H1 (cell line): ENCODE measurements around the gene TPD52L1. TPM values are rescaled to one million over a fixed set of nuclear protein-coding genes. Genes with fewer than 3 reads are reported as not detected.

Experiments used
- polyA plus RNA-seq, 7 experiments: library from polyadenylated mRNA; depleted of rRNA in 3 of 7; stranded (reverse) in 5 of 7; unstranded in 2 of 7; fragments of >200 nt in 5 of 7; fragments of 200-250 nt in 2 of 7; gene quantifications; 1 replicate in 5 of 7; 2 replicates in 1 of 7; 4 replicates in 1 of 7; pipeline versions ENCODE4 v1.2.1 to v1.2.3, GENCODE V29; 2011 to 2013; ENCODE audit warnings: missing spikeins in 2 of 7, mixed read lengths in 2 of 7
- total RNA-seq: library from RNA; stranded (reverse); fragmentation: NEBNext Ultra II Directional; extraction: Animal tissue kit (Norgen Biotek cat#: 25700); gene quantifications from 2 replicates; pipeline ENCODE4 v1.2.1, GENCODE V29; 2021
- TF ChIP-seq, protein P1 (sequence below): fragments of 300-600 bp; sonication (generic); IDR thresholded peaks from 2 replicates; pipeline ENCODE4 v1.7.1; 2012; ENCODE audit warnings: low read length, moderate library complexity, mild to moderate bottlenecking, inconsistent platforms; ENCODE audit not compliant: insufficient replicate concordance

The TPD52L1 gene
- total and polyA plus RNA-seq, 2 of the 8 experiments (the other 6 are each of a cell fraction or from before 2014, with no cell fraction given) = 7.4 to 14.2 TPM

DNA sequence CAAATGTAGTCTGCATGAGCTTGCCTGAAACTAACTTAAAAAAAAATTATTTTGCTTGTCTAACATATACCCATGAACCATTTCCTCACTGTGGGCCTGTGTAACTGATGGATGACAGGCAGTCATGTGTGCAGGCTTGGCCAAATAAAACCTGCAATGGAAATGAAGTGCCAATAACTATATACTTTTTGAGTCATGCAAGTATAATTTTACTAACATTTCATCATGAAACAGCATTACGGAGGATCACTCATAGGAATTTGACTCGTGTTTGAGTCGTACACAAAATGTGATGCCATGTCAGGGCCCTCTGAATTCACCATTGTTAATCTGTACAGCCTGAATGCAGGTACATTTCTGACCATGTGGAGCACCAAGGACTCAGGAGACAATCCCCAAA lies 101.6 kb downstream of the TPD52L1 start (continued):
- TF ChIP-seq, protein P1, sequence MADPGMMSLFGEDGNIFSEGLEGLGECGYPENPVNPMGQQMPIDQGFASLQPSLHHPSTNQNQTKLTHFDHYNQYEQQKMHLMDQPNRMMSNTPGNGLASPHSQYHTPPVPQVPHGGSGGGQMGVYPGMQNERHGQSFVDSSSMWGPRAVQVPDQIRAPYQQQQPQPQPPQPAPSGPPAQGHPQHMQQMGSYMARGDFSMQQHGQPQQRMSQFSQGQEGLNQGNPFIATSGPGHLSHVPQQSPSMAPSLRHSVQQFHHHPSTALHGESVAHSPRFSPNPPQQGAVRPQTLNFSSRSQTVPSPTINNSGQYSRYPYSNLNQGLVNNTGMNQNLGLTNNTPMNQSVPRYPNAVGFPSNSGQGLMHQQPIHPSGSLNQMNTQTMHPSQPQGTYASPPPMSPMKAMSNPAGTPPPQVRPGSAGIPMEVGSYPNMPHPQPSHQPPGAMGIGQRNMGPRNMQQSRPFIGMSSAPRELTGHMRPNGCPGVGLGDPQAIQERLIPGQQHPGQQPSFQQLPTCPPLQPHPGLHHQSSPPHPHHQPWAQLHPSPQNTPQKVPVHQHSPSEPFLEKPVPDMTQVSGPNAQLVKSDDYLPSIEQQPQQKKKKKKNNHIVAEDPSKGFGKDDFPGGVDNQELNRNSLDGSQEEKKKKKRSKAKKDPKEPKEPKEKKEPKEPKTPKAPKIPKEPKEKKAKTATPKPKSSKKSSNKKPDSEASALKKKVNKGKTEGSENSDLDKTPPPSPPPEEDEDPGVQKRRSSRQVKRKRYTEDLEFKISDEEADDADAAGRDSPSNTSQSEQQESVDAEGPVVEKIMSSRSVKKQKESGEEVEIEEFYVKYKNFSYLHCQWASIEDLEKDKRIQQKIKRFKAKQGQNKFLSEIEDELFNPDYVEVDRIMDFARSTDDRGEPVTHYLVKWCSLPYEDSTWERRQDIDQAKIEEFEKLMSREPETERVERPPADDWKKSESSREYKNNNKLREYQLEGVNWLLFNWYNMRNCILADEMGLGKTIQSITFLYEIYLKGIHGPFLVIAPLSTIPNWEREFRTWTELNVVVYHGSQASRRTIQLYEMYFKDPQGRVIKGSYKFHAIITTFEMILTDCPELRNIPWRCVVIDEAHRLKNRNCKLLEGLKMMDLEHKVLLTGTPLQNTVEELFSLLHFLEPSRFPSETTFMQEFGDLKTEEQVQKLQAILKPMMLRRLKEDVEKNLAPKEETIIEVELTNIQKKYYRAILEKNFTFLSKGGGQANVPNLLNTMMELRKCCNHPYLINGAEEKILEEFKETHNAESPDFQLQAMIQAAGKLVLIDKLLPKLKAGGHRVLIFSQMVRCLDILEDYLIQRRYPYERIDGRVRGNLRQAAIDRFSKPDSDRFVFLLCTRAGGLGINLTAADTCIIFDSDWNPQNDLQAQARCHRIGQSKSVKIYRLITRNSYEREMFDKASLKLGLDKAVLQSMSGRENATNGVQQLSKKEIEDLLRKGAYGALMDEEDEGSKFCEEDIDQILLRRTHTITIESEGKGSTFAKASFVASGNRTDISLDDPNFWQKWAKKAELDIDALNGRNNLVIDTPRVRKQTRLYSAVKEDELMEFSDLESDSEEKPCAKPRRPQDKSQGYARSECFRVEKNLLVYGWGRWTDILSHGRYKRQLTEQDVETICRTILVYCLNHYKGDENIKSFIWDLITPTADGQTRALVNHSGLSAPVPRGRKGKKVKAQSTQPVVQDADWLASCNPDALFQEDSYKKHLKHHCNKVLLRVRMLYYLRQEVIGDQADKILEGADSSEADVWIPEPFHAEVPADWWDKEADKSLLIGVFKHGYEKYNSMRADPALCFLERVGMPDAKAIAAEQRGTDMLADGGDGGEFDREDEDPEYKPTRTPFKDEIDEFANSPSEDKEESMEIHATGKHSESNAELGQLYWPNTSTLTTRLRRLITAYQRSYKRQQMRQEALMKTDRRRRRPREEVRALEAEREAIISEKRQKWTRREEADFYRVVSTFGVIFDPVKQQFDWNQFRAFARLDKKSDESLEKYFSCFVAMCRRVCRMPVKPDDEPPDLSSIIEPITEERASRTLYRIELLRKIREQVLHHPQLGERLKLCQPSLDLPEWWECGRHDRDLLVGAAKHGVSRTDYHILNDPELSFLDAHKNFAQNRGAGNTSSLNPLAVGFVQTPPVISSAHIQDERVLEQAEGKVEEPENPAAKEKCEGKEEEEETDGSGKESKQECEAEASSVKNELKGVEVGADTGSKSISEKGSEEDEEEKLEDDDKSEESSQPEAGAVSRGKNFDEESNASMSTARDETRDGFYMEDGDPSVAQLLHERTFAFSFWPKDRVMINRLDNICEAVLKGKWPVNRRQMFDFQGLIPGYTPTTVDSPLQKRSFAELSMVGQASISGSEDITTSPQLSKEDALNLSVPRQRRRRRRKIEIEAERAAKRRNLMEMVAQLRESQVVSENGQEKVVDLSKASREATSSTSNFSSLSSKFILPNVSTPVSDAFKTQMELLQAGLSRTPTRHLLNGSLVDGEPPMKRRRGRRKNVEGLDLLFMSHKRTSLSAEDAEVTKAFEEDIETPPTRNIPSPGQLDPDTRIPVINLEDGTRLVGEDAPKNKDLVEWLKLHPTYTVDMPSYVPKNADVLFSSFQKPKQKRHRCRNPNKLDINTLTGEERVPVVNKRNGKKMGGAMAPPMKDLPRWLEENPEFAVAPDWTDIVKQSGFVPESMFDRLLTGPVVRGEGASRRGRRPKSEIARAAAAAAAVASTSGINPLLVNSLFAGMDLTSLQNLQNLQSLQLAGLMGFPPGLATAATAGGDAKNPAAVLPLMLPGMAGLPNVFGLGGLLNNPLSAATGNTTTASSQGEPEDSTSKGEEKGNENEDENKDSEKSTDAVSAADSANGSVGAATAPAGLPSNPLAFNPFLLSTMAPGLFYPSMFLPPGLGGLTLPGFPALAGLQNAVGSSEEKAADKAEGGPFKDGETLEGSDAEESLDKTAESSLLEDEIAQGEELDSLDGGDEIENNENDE = no peak
